ENCODE data around the gene MAP7D3.

MAP7D3 gene

DNA sequence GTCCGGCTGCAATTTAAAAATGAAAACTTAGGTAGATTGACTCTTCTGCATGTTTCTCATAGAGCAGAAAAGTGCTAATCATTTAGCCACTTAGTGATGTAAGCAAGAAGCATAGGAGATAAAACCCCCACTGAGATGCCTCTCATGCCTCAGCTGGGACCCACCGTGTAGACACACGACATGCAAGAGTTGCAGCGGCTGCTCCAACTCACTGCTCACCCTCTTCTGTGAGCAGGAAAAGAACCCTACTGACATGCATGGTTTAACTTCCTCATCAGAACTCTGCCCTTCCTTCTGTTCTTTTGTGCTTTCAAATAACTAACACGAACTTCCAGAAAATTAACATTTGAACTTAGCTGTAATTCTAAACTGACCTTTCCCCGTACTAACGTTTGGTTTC is 41.0 kb downstream of the MAP7D3 start:
- peak; percentile 74; the same call in 1 of the 2 replicates for TF ChIP-seq ZFP69B (tag by site-specific recombination; IDR thresholded peaks at IDR 0.05)
- no peak for TF ChIP-seq ZNF560 (tag by site-specific recombination; IDR thresholded peaks at IDR 0.05; ENCODE audit: borderline replicate concordance)
- TF ChIP-seq, protein P1, sequence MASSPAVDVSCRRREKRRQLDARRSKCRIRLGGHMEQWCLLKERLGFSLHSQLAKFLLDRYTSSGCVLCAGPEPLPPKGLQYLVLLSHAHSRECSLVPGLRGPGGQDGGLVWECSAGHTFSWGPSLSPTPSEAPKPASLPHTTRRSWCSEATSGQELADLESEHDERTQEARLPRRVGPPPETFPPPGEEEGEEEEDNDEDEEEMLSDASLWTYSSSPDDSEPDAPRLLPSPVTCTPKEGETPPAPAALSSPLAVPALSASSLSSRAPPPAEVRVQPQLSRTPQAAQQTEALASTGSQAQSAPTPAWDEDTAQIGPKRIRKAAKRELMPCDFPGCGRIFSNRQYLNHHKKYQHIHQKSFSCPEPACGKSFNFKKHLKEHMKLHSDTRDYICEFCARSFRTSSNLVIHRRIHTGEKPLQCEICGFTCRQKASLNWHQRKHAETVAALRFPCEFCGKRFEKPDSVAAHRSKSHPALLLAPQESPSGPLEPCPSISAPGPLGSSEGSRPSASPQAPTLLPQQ (tag by site-specific recombination; IDR thresholded peaks at IDR 0.05): peak; percentile 54; the same call in 1 of the 2 replicates
- TF ChIP-seq, protein P2, sequence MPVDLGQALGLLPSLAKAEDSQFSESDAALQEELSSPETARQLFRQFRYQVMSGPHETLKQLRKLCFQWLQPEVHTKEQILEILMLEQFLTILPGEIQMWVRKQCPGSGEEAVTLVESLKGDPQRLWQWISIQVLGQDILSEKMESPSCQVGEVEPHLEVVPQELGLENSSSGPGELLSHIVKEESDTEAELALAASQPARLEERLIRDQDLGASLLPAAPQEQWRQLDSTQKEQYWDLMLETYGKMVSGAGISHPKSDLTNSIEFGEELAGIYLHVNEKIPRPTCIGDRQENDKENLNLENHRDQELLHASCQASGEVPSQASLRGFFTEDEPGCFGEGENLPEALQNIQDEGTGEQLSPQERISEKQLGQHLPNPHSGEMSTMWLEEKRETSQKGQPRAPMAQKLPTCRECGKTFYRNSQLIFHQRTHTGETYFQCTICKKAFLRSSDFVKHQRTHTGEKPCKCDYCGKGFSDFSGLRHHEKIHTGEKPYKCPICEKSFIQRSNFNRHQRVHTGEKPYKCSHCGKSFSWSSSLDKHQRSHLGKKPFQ (tag by site-specific recombination; IDR thresholded peaks at IDR 0.05): no peak
- TF ChIP-seq, protein P3, sequence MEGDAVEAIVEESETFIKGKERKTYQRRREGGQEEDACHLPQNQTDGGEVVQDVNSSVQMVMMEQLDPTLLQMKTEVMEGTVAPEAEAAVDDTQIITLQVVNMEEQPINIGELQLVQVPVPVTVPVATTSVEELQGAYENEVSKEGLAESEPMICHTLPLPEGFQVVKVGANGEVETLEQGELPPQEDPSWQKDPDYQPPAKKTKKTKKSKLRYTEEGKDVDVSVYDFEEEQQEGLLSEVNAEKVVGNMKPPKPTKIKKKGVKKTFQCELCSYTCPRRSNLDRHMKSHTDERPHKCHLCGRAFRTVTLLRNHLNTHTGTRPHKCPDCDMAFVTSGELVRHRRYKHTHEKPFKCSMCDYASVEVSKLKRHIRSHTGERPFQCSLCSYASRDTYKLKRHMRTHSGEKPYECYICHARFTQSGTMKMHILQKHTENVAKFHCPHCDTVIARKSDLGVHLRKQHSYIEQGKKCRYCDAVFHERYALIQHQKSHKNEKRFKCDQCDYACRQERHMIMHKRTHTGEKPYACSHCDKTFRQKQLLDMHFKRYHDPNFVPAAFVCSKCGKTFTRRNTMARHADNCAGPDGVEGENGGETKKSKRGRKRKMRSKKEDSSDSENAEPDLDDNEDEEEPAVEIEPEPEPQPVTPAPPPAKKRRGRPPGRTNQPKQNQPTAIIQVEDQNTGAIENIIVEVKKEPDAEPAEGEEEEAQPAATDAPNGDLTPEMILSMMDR (tag by site-specific recombination; IDR thresholded peaks at IDR 0.05): no peak
- TF ChIP-seq GFI1B (tag by site-specific recombination; IDR thresholded peaks at IDR 0.05): no peak
- TF ChIP-seq ZNF146 (tag by site-specific recombination; IDR thresholded peaks at IDR 0.05): no peak
- no peak for TF ChIP-seq ZNF155 (tag by site-specific recombination; IDR thresholded peaks at IDR 0.05)
- no peak for TF ChIP-seq KLF1 (tag by site-specific recombination; IDR thresholded peaks at IDR 0.05)
- no peak for TF ChIP-seq ZNF785 (tag by site-specific recombination; IDR thresholded peaks at IDR 0.05)
- TF ChIP-seq ZNF707 (tag by site-specific recombination; IDR thresholded peaks at IDR 0.05): no peak
- TF ChIP-seq, protein P4, sequence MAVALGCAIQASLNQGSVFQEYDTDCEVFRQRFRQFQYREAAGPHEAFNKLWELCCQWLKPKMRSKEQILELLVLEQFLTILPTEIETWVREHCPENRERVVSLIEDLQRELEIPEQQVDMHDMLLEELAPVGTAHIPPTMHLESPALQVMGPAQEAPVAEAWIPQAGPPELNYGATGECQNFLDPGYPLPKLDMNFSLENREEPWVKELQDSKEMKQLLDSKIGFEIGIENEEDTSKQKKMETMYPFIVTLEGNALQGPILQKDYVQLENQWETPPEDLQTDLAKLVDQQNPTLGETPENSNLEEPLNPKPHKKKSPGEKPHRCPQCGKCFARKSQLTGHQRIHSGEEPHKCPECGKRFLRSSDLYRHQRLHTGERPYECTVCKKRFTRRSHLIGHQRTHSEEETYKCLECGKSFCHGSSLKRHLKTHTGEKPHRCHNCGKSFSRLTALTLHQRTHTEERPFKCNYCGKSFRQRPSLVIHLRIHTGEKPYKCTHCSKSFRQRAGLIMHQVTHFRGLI (tag by site-specific recombination; IDR thresholded peaks at IDR 0.05): no peak
- peak; percentile 38 for TF ChIP-seq GLIS1 (tag by site-specific recombination; IDR thresholded peaks at IDR 0.05)
- Histone ChIP-seq H3K9me3 (ENCODE audit: control insufficient read depth, insufficient read depth, low read depth, low read length) (no peaks in the 10 kb centered on the region), H3K4me1 (ENCODE audit: control insufficient read depth, insufficient read depth, low read length) (no peaks in the 10 kb centered on the region), H3K4me3 (ENCODE audit: low read depth, low read length) (no peak overlapping the region), H3K27ac (ENCODE audit: extremely low read depth, low read depth, low read length) (no peak overlapping the region), H3K36me3 (ENCODE audit: control insufficient read depth in 2 of 2, insufficient read depth in 1 of 2, low read length in 2 of 2) (peaks cover 0 to 57% of the 10 kb centered on the region in 2 experiments; a peak in 1 of 3 replicates)
- CTCF ChIA-PET: interaction anchor here (1.0 to 4.6 kb wide), 4 partner anchors 32 to 182 kb away, joined by 3 to 51 read pairs (median 10); no protein-coding TSS in a partner anchor
- POLR2A ChIA-PET: no interaction called here

DNA sequence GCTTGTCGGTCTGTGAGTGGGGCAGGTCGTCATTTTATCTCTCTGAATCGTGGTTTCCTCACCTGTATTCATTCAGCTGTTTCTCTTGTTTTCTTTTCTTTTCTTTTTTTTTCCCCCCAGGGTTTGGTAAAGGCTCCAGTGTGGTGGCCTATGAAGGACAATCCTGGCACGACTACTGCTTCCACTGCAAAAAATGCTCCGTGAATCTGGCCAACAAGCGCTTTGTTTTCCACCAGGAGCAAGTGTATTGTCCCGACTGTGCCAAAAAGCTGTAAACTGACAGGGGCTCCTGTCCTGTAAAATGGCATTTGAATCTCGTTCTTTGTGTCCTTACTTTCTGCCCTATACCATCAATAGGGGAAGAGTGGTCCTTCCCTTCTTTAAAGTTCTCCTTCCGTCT is 41.4 kb downstream of the MAP7D3 start:
- POLR2A ChIA-PET: interaction anchor here (1.3 kb wide), 1 partner anchor 40 kb away, joined by 3 read pairs; no protein-coding TSS in a partner anchor
- CTCF ChIA-PET: interaction anchor here (1.0 to 4.6 kb wide), 5 partner anchors 23 to 182 kb away, joined by 3 to 51 read pairs (median 5); no protein-coding TSS in a partner anchor
- Histone ChIP-seq H3K36me3 (ENCODE audit: control insufficient read depth in 2 of 2, insufficient read depth in 1 of 2, low read length in 2 of 2) (peaks cover 0 to 54% of the 10 kb centered on the region in 2 experiments; a peak in 1 of 3 replicates), H3K27ac (ENCODE audit: extremely low read depth, low read depth, low read length) (no peak overlapping the region), H3K4me3 (ENCODE audit: low read depth, low read length) (no peak overlapping the region), H3K4me1 (ENCODE audit: control insufficient read depth, insufficient read depth, low read length) (no peaks in the 10 kb centered on the region), H3K9me3 (ENCODE audit: control insufficient read depth, insufficient read depth, low read depth, low read length) (no peaks in the 10 kb centered on the region)
- TF ChIP-seq GLIS1 (tag by site-specific recombination; IDR thresholded peaks at IDR 0.05): no peak
- no peak for TF ChIP-seq ZNF23 (tag by site-specific recombination; IDR thresholded peaks at IDR 0.05; ENCODE audit: borderline replicate concordance)
- no peak for TF ChIP-seq ZNF585B (tag by site-specific recombination; IDR thresholded peaks at IDR 0.05)
- TF ChIP-seq, protein P5, sequence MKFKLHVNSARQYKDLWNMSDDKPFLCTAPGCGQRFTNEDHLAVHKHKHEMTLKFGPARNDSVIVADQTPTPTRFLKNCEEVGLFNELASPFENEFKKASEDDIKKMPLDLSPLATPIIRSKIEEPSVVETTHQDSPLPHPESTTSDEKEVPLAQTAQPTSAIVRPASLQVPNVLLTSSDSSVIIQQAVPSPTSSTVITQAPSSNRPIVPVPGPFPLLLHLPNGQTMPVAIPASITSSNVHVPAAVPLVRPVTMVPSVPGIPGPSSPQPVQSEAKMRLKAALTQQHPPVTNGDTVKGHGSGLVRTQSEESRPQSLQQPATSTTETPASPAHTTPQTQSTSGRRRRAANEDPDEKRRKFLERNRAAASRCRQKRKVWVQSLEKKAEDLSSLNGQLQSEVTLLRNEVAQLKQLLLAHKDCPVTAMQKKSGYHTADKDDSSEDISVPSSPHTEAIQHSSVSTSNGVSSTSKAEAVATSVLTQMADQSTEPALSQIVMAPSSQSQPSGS (tag by site-specific recombination; IDR thresholded peaks at IDR 0.05; ENCODE audit: low read depth): no peak
- TF ChIP-seq IKZF3 (tag by site-specific recombination; IDR thresholded peaks at IDR 0.05): no peak
- no peak for TF ChIP-seq ZNF621 (tag by site-specific recombination; IDR thresholded peaks at IDR 0.05)
- no peak for TF ChIP-seq ZNF664 (tag by site-specific recombination; IDR thresholded peaks at IDR 0.05)
- TF ChIP-seq ZFHX2 (tag by site-specific recombination; conservative IDR thresholded peaks at IDR 0.05): no peak
- TF ChIP-seq, protein P6, sequence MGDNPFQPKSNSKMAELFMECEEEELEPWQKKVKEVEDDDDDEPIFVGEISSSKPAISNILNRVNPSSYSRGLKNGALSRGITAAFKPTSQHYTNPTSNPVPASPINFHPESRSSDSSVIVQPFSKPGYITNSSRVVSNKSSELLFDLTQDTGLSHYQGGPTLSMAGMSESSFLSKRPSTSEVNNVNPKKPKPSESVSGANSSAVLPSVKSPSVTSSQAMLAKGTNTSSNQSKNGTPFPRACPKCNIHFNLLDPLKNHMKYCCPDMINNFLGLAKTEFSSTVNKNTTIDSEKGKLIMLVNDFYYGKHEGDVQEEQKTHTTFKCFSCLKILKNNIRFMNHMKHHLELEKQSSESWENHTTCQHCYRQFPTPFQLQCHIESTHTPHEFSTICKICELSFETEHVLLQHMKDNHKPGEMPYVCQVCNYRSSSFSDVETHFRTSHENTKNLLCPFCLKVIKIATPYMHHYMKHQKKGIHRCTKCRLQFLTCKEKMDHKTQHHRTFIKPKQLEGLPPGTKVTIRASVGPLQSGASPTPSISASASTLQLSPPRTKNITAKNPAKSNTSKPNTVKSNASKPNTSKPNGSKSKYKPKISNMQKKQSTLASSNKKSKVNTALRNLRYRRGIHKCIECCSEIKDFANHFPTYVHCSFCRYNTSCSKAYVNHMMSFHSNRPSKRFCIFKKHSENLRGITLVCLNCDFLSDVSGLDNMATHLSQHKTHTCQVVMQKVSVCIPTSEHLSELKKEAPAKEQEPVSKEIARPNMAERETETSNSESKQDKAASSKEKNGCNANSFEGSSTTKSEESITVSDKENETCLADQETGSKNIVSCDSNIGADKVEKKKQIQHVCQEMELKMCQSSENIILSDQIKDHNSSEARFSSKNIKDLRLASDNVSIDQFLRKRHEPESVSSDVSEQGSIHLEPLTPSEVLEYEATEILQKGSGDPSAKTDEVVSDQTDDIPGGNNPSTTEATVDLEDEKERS (tag by site-specific recombination; IDR thresholded peaks at IDR 0.05): no peak

Measured in HEK293 (cell line).